ENCODE data around the gene PDZK1IP1. TPM values are rescaled to one million over a fixed set of nuclear protein-coding genes. Genes with fewer than 3 reads are reported as not detected.

PDZK1IP1 gene
- total and polyA plus RNA-seq, 2 of the 13 experiments (the other 11 are each of a cell fraction or from before 2014, with no cell fraction given) = 0.24 to 1.6 TPM

DNA sequence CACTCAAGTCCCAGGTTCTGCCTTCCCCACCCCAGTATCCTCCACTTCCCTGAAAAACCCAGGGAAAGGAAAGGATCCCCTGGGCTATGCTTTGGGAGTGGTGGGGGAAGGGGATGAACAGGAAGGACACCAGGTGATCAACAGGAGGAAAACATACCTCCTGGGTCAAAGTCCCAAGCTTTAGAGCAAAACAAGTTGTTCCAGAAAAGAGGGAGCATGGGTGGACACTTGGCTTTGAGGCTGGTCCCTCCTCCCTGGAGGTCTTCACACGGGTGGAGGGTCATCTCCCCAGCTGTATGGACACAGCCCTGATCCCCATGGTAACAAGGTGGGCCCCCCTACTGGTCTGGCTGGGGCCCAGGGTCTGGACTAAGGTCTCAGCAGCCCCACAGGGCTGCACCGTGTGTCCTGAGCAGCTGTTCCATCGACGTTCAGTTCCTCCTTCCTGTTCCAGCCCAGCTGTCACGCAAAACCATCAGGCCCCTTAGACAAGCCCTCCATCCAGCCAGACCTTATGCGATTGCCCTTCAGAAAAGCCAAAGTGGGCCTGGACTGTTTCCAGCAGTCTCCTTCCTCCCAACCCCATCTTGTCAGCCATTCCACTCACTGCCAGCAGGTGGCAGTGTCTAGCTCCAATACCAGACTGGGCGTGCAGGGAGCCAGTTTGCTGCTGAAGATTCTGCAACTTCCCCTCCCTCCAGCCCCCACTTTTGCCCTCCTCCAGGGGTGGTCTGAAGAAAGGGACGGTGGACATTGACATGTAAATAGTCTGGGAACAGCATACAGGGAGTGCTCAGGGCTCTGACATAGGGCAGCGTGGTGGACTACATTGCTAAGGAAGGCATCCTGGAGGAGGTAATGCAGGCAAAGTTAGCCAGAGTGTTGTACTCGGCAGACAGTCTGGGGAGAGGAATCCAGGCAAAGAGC is 2.9 kb upstream of the PDZK1IP1 start (continued):
- TF ChIP-seq, protein P1, sequence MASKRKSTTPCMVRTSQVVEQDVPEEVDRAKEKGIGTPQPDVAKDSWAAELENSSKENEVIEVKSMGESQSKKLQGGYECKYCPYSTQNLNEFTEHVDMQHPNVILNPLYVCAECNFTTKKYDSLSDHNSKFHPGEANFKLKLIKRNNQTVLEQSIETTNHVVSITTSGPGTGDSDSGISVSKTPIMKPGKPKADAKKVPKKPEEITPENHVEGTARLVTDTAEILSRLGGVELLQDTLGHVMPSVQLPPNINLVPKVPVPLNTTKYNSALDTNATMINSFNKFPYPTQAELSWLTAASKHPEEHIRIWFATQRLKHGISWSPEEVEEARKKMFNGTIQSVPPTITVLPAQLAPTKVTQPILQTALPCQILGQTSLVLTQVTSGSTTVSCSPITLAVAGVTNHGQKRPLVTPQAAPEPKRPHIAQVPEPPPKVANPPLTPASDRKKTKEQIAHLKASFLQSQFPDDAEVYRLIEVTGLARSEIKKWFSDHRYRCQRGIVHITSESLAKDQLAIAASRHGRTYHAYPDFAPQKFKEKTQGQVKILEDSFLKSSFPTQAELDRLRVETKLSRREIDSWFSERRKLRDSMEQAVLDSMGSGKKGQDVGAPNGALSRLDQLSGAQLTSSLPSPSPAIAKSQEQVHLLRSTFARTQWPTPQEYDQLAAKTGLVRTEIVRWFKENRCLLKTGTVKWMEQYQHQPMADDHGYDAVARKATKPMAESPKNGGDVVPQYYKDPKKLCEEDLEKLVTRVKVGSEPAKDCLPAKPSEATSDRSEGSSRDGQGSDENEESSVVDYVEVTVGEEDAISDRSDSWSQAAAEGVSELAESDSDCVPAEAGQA (IDR thresholded peaks at IDR 0.05; ENCODE audit: low read depth) = no peak
- TF ChIP-seq, protein P1 (CRISPR knock-in tag; IDR thresholded peaks at IDR 0.05; ENCODE audit: borderline replicate concordance) = peak; percentile 16; the same call in 1 of the 2 replicates
- TF ChIP-seq XRCC5 (optimal IDR thresholded peaks at IDR 0.05; ENCODE audit: low read length) (peak; percentile 91), HMG20B (CRISPR knock-in tag; conservative IDR thresholded peaks at IDR 0.05) (no peak), ZNF766 (CRISPR knock-in tag; IDR thresholded peaks at IDR 0.05; ENCODE audit: borderline replicate concordance) (no peak), RAD51 (IDR thresholded peaks at IDR 0.05; ENCODE audit: borderline replicate concordance) (no peak), MEF2D (CRISPR knock-in tag; IDR thresholded peaks at IDR 0.05) (peak; percentile 74; the same call in 1 of the 2 replicates), ZKSCAN5 (CRISPR knock-in tag; IDR thresholded peaks at IDR 0.05) (no peak), EP300 (IDR thresholded peaks at IDR 0.05; ENCODE audit: low read depth in 2 of 2, low read length in 2 of 2) (peak in 1 of 2 experiments; percentile 71; a peak in 2 of 4 replicates), EP300 (CRISPR knock-in tag; IDR thresholded peaks at IDR 0.05; ENCODE audit: borderline replicate concordance) (peak; percentile 66), GFI1 (CRISPR knock-in tag; IDR thresholded peaks at IDR 0.05; ENCODE audit: borderline replicate concordance) (peak; percentile 61; the same call in 1 of the 2 replicates), BRD4 (CRISPR knock-in tag; IDR thresholded peaks at IDR 0.05) (0 out of 2 replicates have a peak, but pooled peaks have one; percentile 50), BCL6 (CRISPR knock-in tag; IDR thresholded peaks at IDR 0.05) (peak; percentile 33; the same call in 1 of the 2 replicates), PHF8 (CRISPR knock-in tag; IDR thresholded peaks at IDR 0.05) (peak; percentile 40; the same call in 1 of the 2 replicates)
- TF ChIP-seq, protein P2, sequence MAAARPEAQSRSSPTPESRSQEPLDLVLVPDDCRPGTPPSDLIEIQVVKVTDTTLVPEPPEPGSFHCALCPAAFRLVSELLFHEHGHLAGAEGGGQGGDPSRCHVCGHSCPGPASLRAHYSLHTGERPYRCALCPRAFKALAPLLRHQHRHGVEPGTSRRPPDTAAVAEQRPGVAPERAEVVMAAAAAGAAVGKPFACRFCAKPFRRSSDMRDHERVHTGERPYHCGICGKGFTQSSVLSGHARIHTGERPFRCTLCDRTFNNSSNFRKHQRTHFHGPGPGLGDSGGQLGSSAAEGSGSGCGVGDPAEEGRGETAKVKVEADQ (CRISPR knock-in tag; IDR thresholded peaks at IDR 0.05; ENCODE audit: borderline replicate concordance) = 0 out of 2 replicates have a peak, but pooled peaks have one; percentile 45
- TF ChIP-seq, protein P3, sequence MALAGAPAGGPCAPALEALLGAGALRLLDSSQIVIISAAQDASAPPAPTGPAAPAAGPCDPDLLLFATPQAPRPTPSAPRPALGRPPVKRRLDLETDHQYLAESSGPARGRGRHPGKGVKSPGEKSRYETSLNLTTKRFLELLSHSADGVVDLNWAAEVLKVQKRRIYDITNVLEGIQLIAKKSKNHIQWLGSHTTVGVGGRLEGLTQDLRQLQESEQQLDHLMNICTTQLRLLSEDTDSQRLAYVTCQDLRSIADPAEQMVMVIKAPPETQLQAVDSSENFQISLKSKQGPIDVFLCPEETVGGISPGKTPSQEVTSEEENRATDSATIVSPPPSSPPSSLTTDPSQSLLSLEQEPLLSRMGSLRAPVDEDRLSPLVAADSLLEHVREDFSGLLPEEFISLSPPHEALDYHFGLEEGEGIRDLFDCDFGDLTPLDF (CRISPR knock-in tag; IDR thresholded peaks at IDR 0.05) = 0 out of 2 replicates have a peak, but pooled peaks have one; percentile 30
- TF ChIP-seq, protein P4, sequence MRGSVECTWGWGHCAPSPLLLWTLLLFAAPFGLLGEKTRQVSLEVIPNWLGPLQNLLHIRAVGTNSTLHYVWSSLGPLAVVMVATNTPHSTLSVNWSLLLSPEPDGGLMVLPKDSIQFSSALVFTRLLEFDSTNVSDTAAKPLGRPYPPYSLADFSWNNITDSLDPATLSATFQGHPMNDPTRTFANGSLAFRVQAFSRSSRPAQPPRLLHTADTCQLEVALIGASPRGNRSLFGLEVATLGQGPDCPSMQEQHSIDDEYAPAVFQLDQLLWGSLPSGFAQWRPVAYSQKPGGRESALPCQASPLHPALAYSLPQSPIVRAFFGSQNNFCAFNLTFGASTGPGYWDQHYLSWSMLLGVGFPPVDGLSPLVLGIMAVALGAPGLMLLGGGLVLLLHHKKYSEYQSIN (CRISPR knock-in tag; IDR thresholded peaks at IDR 0.05; ENCODE audit: borderline replicate concordance) = no peak
- TF ChIP-seq, protein P5, sequence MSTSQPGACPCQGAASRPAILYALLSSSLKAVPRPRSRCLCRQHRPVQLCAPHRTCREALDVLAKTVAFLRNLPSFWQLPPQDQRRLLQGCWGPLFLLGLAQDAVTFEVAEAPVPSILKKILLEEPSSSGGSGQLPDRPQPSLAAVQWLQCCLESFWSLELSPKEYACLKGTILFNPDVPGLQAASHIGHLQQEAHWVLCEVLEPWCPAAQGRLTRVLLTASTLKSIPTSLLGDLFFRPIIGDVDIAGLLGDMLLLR (CRISPR knock-in tag; IDR thresholded peaks at IDR 0.05) = no peak

All from HepG2 (cell line).